K562 treated with DMSO at 1 percent for 12 hours (cell line): ENCODE results near the gene LETMD1. TPM values are rescaled to one million over a fixed set of nuclear protein-coding genes. Genes with fewer than 3 reads are reported as not detected.

Experiments
- total RNA-seq: library from RNA; unstranded; fragments of 300-600 nt; gene quantifications from 2 replicates; pipeline ENCODE4 v1.2.3, GENCODE V29; 2022; ENCODE audit not compliant: insufficient read depth

The LETMD1 gene
- 106 and 151 TPM in 2 replicates for total RNA-seq

GRCh38 chr12:51047655-51048540 lies at the start of gene LETMD1:
Gene LETMD1 (plus strand): TSS chr12:51048327. CDS start chr12:51048357, 30 bp downstream.

GRCh38 chr12:51025836-51026638 lies 22.1 kb upstream of the LETMD1 start, which contains the start of gene SLC11A2:
Gene SLC11A2 (minus strand): TSS chr12:51026384. CDS start chr12:51010728, 15,656 bp downstream.

GRCh38 chr12:51083126-51083833 lies 35.2 kb downstream of the LETMD1 start, which contains the start of gene CSRNP2:
Gene CSRNP2 (minus strand): TSS chr12:51083596. CDS start chr12:51076561, 7,035 bp downstream.

Other genes starting within 250 kb of the LETMD1 start
- not detected in 2 replicates for gene TMPRSS12, start 205.4 kb upstream of the LETMD1 start, total RNA-seq
- not detected in 2 replicates for gene HIGD1C, start 95.8 kb upstream of the LETMD1 start, total RNA-seq
- 8.9 and 32.9 TPM in 2 replicates for gene SLC11A2, start 21.9 kb upstream of the LETMD1 start, total RNA-seq
- gene CSRNP2, start 35.3 kb downstream of the LETMD1 start, total RNA-seq, result 8.3 and 25.6 TPM in 2 replicates
- gene TFCP2, start 124.8 kb downstream of the LETMD1 start, total RNA-seq, result 8.0 and 17.6 TPM in 2 replicates
- gene POU6F1, start 169.7 kb downstream of the LETMD1 start, total RNA-seq, result 1.9 and 2.8 TPM in 2 replicates
- gene DAZAP2, start 190.5 kb downstream of the LETMD1 start, total RNA-seq, result 136 and 326 TPM in 2 replicates
- 25.1 and 29.9 TPM in 2 replicates for gene SMAGP, start 222.1 kb downstream of the LETMD1 start, total RNA-seq